WTC11 (cell line): ENCODE data around the gene PGRMC2. TPM values are rescaled to one million over a fixed set of nuclear protein-coding genes. Genes with fewer than 3 reads are reported as not detected.
A peak's percentile ranks its signal among the peaks of the same experiment; 100 is the strongest.

Experiments used
- ATAC-seq: fragments of 200-7000 bp; cut with Tn5 transposase; 2 replicates; pipeline ENCODE4 v1.10.0; 2021; ENCODE audit warnings: mild to moderate bottlenecking, moderate library complexity
- CTCF ChIA-PET: fragments of 300-600 bp; sonication (Branson Sonifier 250); formaldehyde crosslinking; loops from one replicate; lab custom pipeline; 2021; ENCODE audit warnings: antibody characterized with exemption; lab: Charles Lee
- POLR2A ChIA-PET: fragments of 350-600 bp; sonication (Branson Sonifier 250); formaldehyde crosslinking; loops from one replicate; lab custom pipeline; 2021; ENCODE audit warnings: antibody characterized with exemption; lab: Charles Lee
- DNase-seq: peaks from one replicate; pipeline ENCODE4 v3.0.0; 2021; ENCODE audit warnings: low spot score
- H3K27ac Mint-ChIP-seq: 2 replicates; pipeline ENCODE4 v1.8.0; 2021; ENCODE audit warnings: mixed read lengths
- H3K27me3 Mint-ChIP-seq: 2 replicates; pipeline ENCODE4 v1.8.0; 2021; ENCODE audit warnings: low read depth, mild to moderate bottlenecking, moderate library complexity, mixed read lengths
- H3K36me3 Mint-ChIP-seq: 2 replicates; pipeline ENCODE4 v1.8.0; 2021; ENCODE audit warnings: mixed read lengths
- H3K4me1 Mint-ChIP-seq: 2 replicates; pipeline ENCODE4 v1.8.0; 2022; ENCODE audit warnings: mixed read lengths
- H3K4me3 Mint-ChIP-seq: 2 replicates; pipeline ENCODE4 v1.8.0; 2021; ENCODE audit warnings: mild to moderate bottlenecking, moderate library complexity, mixed read lengths
- H3K9me3 Mint-ChIP-seq: 2 replicates; pipeline ENCODE4 v1.8.0; 2021; ENCODE audit warnings: mixed read lengths
- ATF1 ChIP-seq: sonication (generic); formaldehyde crosslinking; IDR thresholded peaks from 2 replicates; pipeline ENCODE4 v1.8.1; 2023; ENCODE audit warnings: mild to moderate bottlenecking, moderate library complexity, missing genetic modification reagents
- ATF6 ChIP-seq: sonication (generic); formaldehyde crosslinking; IDR thresholded peaks from 2 replicates; pipeline ENCODE4 v1.8.1; 2023; ENCODE audit warnings: mild to moderate bottlenecking, missing genetic modification reagents
- E2F5 ChIP-seq: sonication (generic); formaldehyde crosslinking; IDR thresholded peaks from 2 replicates; pipeline ENCODE4 v1.8.1; 2022; ENCODE audit warnings: mild to moderate bottlenecking, moderate library complexity, missing genetic modification reagents
- EMX1 ChIP-seq: fragments of 250-450 bp; sonication (Bioruptor Pico); IDR thresholded peaks from 2 replicates; pipeline ENCODE4 v1.8.0; 2021; ENCODE audit warnings: mild to moderate bottlenecking
- ESRRA ChIP-seq: sonication (generic); formaldehyde crosslinking; IDR thresholded peaks from 2 replicates; pipeline ENCODE4 v1.8.1; 2022; ENCODE audit warnings: mild to moderate bottlenecking, missing genetic modification reagents, borderline replicate concordance
- FOXK1 ChIP-seq: sonication (generic); formaldehyde crosslinking; IDR thresholded peaks from 2 replicates; pipeline ENCODE4 v1.8.0; 2022; ENCODE audit warnings: mild to moderate bottlenecking, moderate library complexity, missing genetic modification reagents
- FOXP1 ChIP-seq: sonication (generic); formaldehyde crosslinking; IDR thresholded peaks from 2 replicates; pipeline ENCODE4 v1.8.0; 2022; ENCODE audit warnings: missing genetic modification reagents, mild to moderate bottlenecking, moderate library complexity, borderline replicate concordance
- GABPB1 ChIP-seq: sonication (generic); formaldehyde crosslinking; IDR thresholded peaks from 2 replicates; pipeline ENCODE4 v1.8.1; 2023; ENCODE audit warnings: mild to moderate bottlenecking, missing genetic modification reagents
- IRF2 ChIP-seq: sonication (generic); formaldehyde crosslinking; IDR thresholded peaks from 2 replicates; pipeline ENCODE4 v1.8.0; 2022; ENCODE audit warnings: low read depth, missing genetic modification reagents, borderline replicate concordance
- MLX ChIP-seq: sonication (generic); formaldehyde crosslinking; IDR thresholded peaks from 2 replicates; pipeline ENCODE4 v1.8.1; 2023; ENCODE audit warnings: mild to moderate bottlenecking, missing genetic modification reagents, moderate library complexity
- NFE2L1 ChIP-seq: sonication (generic); formaldehyde crosslinking; IDR thresholded peaks from 2 replicates; pipeline ENCODE4 v1.8.1; 2023; ENCODE audit warnings: missing genetic modification reagents
- NR2C2 ChIP-seq: sonication (generic); formaldehyde crosslinking; IDR thresholded peaks from 2 replicates; pipeline ENCODE4 v1.8.0; 2022; ENCODE audit warnings: mild to moderate bottlenecking, missing genetic modification reagents
- NR3C1 ChIP-seq: sonication (generic); formaldehyde crosslinking; conservative IDR thresholded peaks from 2 replicates; pipeline ENCODE4 v1.8.1; 2023; ENCODE audit warnings: low read depth, mild to moderate bottlenecking, missing genetic modification reagents
- PREB ChIP-seq: sonication (generic); formaldehyde crosslinking; IDR thresholded peaks from 2 replicates; pipeline ENCODE4 v1.8.1; 2022; ENCODE audit warnings: mild to moderate bottlenecking, missing genetic modification reagents, moderate library complexity, borderline replicate concordance
- SMAD3 ChIP-seq: sonication (generic); formaldehyde crosslinking; IDR thresholded peaks from 2 replicates; pipeline ENCODE4 v1.8.0; 2022; ENCODE audit warnings: missing genetic modification reagents, mild to moderate bottlenecking, borderline replicate concordance
- SOX15 ChIP-seq: fragments of 250-450 bp; sonication (Bioruptor Pico); IDR thresholded peaks from 2 replicates; pipeline ENCODE4 v1.9.0; 2021; ENCODE audit warnings: mild to moderate bottlenecking
- SP1 ChIP-seq: sonication (generic); formaldehyde crosslinking; conservative IDR thresholded peaks from 2 replicates; pipeline ENCODE4 v1.8.1; 2022; ENCODE audit warnings: missing genetic modification reagents
- ZBTB21 ChIP-seq: sonication (generic); formaldehyde crosslinking; IDR thresholded peaks from 2 replicates; pipeline ENCODE4 v1.8.1; 2023; ENCODE audit warnings: mild to moderate bottlenecking, missing genetic modification reagents, borderline replicate concordance
- ZBTB43 ChIP-seq: sonication (generic); formaldehyde crosslinking; IDR thresholded peaks from 2 replicates; pipeline ENCODE4 v1.8.1; 2023; ENCODE audit warnings: mild to moderate bottlenecking, missing genetic modification reagents
- ZMAT4 ChIP-seq: fragments of 250-450 bp; sonication (Bioruptor Pico); IDR thresholded peaks from 2 replicates; pipeline ENCODE4 v1.9.0; 2021; ENCODE audit warnings: mild to moderate bottlenecking
- ZNF425 ChIP-seq: fragments of 250-450 bp; sonication (Bioruptor Pico); conservative IDR thresholded peaks from 2 replicates; pipeline ENCODE4 v1.9.0; 2021; ENCODE audit warnings: mild to moderate bottlenecking
- ZNF671 ChIP-seq: fragments of 250-450 bp; sonication (Bioruptor Pico); IDR thresholded peaks from 2 replicates; pipeline ENCODE4 v1.8.0; 2021; ENCODE audit warnings: mild to moderate bottlenecking
- total RNA-seq: library from RNA; stranded (reverse); gene quantifications from 3 replicates; pipeline ENCODE4 v1.2.3, GENCODE V29; 2021

The PGRMC2 gene
- total RNA-seq, 1 experiment from 2014 or later = 68.2 TPM

GRCh38 chr4:128289523-128290158 is 2.0 kb upstream of the PGRMC2 start:
- Mint-ChIP-seq H3K36me3 (peaks cover 10% of the 10 kb centered on the region), H3K27me3 (no peaks in the 10 kb centered on the region), H3K9me3 (no peaks in the 10 kb centered on the region), H3K4me3 (no peak overlapping the region), H3K27ac (no peak overlapping the region), H3K4me1 (peaks cover 37% of the 10 kb centered on the region)
- ChIA-PET CTCF (no interaction called here), POLR2A (no interaction called here)
- no peak for ATAC-seq
- DNase-seq = no peak
- TF ChIP-seq NR3C1 (CRISPR knock-in tag) = no peak
- TF ChIP-seq ATF1 (CRISPR knock-in tag) = no peak

GRCh38 chr4:128288689-128289106 is 1.1 kb upstream of the PGRMC2 start:
- ChIA-PET CTCF (interaction anchor here (0.8 to 2.0 kb wide), 3 partner anchors 8 to 166 kb away, joined by 3 to 8 read pairs (median 3); no protein-coding TSS in a partner anchor), POLR2A (interaction anchor here (0.6 to 1.2 kb wide), 7 partner anchors 13 to 526 kb away, joined by 3 to 8 read pairs (median 3); no protein-coding TSS in a partner anchor)
- Mint-ChIP-seq H3K4me1 (peaks cover 42% of the 10 kb centered on the region), H3K27me3 (no peaks in the 10 kb centered on the region), H3K36me3 (peaks cover 15% of the 10 kb centered on the region), H3K27ac (peak overlapping the region; percentile 96), H3K4me3 (peak overlapping the region; percentile 98), H3K9me3 (no peaks in the 10 kb centered on the region)
- DNase-seq (no peak), ATAC-seq (no peak)
- TF ChIP-seq ZBTB43 (CRISPR knock-in tag) (no peak), SP1 (CRISPR knock-in tag) (no peak), ESRRA (no peak), ZMAT4 (CRISPR knock-in tag) (no peak), ZNF671 (CRISPR knock-in tag) (no peak), E2F5 (no peak), SMAD3 (no peak), FOXP1 (no peak), ATF6 (CRISPR knock-in tag) (no peak)

- POLR2A ChIA-PET = interaction anchor here (0.6 to 1.2 kb wide), 7 partner anchors 12 to 527 kb away, joined by 3 to 8 read pairs (median 3); no protein-coding TSS in a partner anchor
- H3K4me3 Mint-ChIP-seq = peak overlapping the region; percentile 98
- no peaks in the 10 kb centered on the region for H3K9me3 Mint-ChIP-seq
- peaks cover 44% of the 10 kb centered on the region for H3K4me1 Mint-ChIP-seq
- peaks cover 15% of the 10 kb centered on the region for H3K36me3 Mint-ChIP-seq
- CTCF ChIA-PET = interaction anchor here (0.8 to 2.0 kb wide), 4 partner anchors 8 to 166 kb away, joined by 3 to 8 read pairs (median 3); no protein-coding TSS in a partner anchor
- no peaks in the 10 kb centered on the region for H3K27me3 Mint-ChIP-seq
- H3K27ac Mint-ChIP-seq = peak overlapping the region; percentile 96
- DNase-seq (peak; percentile 100), ATAC-seq (peak; percentile 87)
- TF ChIP-seq EMX1 (CRISPR knock-in tag) = no peak
- TF ChIP-seq ZNF425 = no peak
- peak; percentile 94 for TF ChIP-seq ESRRA
- peak; percentile 80 for TF ChIP-seq NR2C2
- peak; percentile 95 for TF ChIP-seq GABPB1 (CRISPR knock-in tag)
- peak; percentile 98 for TF ChIP-seq NFE2L1 (CRISPR knock-in tag)
- TF ChIP-seq SOX15 (CRISPR knock-in tag) = no peak
- peak; percentile 91 for TF ChIP-seq IRF2
- peak; percentile 92 for TF ChIP-seq PREB
- TF ChIP-seq ZBTB21 (CRISPR knock-in tag) = peak; percentile 75
- TF ChIP-seq ATF1 (CRISPR knock-in tag) = peak; percentile 92
- peak; percentile 56; the same call in 1 of the 2 replicates for TF ChIP-seq MLX (CRISPR knock-in tag)
- peak; percentile 96 for TF ChIP-seq FOXK1 (CRISPR knock-in tag)
Measured at GRCh38 chr4:128287871-128288688, 467 bp upstream of the PGRMC2 start.
